ENCODE measurements around the gene TSC22D2. TPM values are rescaled to one million over a fixed set of nuclear protein-coding genes. Genes with fewer than 3 reads are reported as not detected.

TSC22D2 gene
- total RNA-seq, 6 experiments from 2014 or later = 10.3 to 30.4 (median 13.2) TPM

GRCh38 chr3:150515210-150515609, 107.1 kb downstream of the TSC22D2 start:
- no peaks in the 10 kb centered on the region for H3K9me3 ChIP-seq
- no peak for DNase-seq
- no peaks in the 10 kb centered on the region for H3K4me1 ChIP-seq
- WGBS (ENCODE audit: insufficient coverage, low coverage, low lambda C conversion rate, missing lambda C conversion rate) = 84% methylated on average over 4 of the region's 4 CpGs
- H3K27ac ChIP-seq = no peak overlapping the region
- peak in 1 of 4 donors; percentile 29 for ATAC-seq
- TF ChIP-seq POLR2A (IDR thresholded peaks at IDR 0.05) = no peak
- no peaks in the 10 kb centered on the region for H3K36me3 ChIP-seq
- no peaks in the 10 kb centered on the region for H3K27me3 ChIP-seq
- H3K4me3 ChIP-seq = no peak overlapping the region
- intact Hi-C loops (cut with DNase I) = no loop called here

Other genes starting within 250 kb of the TSC22D2 start
- gene SERP1, start 138.2 kb downstream of the TSC22D2 start, total RNA-seq = 100 to 1,000 TPM in 2 of 6 experiments, 10 to 100 TPM in 4; 65.6 to 367 (median 92.4) TPM
- 10 to 100 TPM; 29.8 to 89.9 (median 39.4) TPM for gene EIF2A, start 138.5 kb downstream of the TSC22D2 start, total RNA-seq
- gene SELENOT, start 195.0 kb downstream of the TSC22D2 start, total RNA-seq = 10 to 100 TPM; 51.1 to 72.8 (median 63.4) TPM

All from right lobe of liver (tissue), 6 donors.